Peyer's patch (tissue), 4 donors: ENCODE results near the gene NCF2.

Experiments used
- POLR2A ChIP-seq, 2 donors: fragments of 450-650 bp; IDR thresholded peaks; one replicate each; pipeline ENCODE4 v1.5.1; 2017; ENCODE audit warnings: antibody characterized with exemption in 2 of 2, mild to moderate bottlenecking in 2 of 2, moderate library complexity in 2 of 2
- TF ChIP-seq, protein P1 (sequence below), 6 experiments: fragments of 450-650 bp in 4 of 6; fragments of 200-600 bp in 2 of 6; sonication (generic) in 1 of 6; IDR thresholded peaks; one replicate each; pipeline ENCODE4 v1.5.1; 2017 to 2019; ENCODE audit warnings: antibody characterized with exemption in 6 of 6, mild to moderate bottlenecking in 3 of 6, moderate library complexity in 1 of 6

DNA sequence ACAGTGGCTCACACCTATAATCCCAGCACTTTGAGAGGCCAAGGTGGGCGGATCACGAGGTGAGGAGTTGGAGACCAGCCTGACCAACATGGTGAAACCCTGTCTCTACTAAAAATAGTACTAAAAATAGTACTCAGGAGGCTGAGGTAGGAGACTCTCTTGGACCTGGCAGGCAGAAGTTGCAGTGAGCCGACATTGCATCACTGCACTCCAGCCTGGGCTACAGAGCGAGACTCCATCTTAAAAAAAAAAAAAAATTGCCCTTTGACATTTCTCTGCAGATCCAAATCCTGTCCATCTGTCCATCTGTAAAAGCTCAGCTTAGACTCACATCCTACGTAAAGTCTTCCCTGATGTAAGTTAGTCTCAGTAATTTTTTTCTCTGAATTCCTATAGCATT, 6.2 kb upstream of the NCF2 start:
- TF ChIP-seq, protein P1, sequence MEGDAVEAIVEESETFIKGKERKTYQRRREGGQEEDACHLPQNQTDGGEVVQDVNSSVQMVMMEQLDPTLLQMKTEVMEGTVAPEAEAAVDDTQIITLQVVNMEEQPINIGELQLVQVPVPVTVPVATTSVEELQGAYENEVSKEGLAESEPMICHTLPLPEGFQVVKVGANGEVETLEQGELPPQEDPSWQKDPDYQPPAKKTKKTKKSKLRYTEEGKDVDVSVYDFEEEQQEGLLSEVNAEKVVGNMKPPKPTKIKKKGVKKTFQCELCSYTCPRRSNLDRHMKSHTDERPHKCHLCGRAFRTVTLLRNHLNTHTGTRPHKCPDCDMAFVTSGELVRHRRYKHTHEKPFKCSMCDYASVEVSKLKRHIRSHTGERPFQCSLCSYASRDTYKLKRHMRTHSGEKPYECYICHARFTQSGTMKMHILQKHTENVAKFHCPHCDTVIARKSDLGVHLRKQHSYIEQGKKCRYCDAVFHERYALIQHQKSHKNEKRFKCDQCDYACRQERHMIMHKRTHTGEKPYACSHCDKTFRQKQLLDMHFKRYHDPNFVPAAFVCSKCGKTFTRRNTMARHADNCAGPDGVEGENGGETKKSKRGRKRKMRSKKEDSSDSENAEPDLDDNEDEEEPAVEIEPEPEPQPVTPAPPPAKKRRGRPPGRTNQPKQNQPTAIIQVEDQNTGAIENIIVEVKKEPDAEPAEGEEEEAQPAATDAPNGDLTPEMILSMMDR (IDR thresholded peaks at IDR 0.05): no peak
- no peak for TF ChIP-seq POLR2A (IDR thresholded peaks at IDR 0.05)
